ENCODE measurements around the gene ATP6V1C2.

The ATP6V1C2 gene

GRCh38 chr2:10733566-10733925, 12.1 kb downstream of the ATP6V1C2 start:
- no peak for DNase-seq (ENCODE audit: low spot score)

- DNase-seq (ENCODE audit: low spot score) = no peak
Measured at GRCh38 chr2:10733980-10734379, 12.6 kb downstream of the ATP6V1C2 start.

DNA sequence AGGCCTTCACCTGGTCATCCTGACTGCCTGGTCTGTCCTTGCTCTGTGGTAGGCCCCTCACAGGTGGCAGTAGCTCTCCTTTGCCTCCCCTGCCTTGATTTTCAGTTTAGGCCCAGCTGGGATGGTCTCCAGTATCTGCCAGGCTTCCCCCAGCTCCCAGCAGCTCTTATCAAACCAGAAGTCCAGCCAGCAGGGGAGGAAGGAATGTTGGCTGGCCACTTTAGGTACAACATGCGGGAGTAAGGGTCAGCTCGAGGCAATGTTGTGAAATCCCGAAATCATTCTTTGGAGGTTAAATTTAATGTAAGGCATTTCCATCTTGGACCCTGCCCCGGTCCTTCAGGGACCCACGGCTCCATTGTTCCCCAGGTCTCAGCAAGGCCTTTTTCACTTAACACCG, 16.8 kb downstream of the ATP6V1C2 start:
- DNase-seq (ENCODE audit: low spot score) = no peak

- no peak for DNase-seq (ENCODE audit: low spot score)
Measured at GRCh38 chr2:10740226-10740625, 18.8 kb downstream of the ATP6V1C2 start.

DNA sequence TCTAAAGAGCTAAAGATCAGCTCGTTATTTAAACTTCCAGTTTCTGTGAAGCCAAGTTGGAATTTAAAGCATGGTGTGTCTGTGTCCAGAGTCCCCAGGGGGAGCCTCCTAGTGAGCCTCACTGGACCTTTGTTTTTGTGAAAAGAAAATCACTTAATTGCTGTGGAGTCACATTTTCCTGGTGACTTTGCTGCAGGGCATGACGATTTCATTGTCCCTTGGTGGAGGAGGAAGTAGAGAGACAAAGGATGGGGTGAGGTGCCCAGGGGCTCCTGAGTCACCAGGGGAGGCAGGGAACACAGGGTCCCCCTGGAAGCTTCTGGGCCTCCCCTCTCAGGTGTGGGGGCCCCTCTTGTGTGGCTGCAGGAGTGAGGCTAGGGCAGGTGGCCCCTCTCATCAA, 19.7 kb downstream of the ATP6V1C2 start:
- DNase-seq (ENCODE audit: low spot score) = no peak

- no peak for DNase-seq (ENCODE audit: low spot score)
Measured at GRCh38 chr2:10742666-10743065, 21.2 kb downstream of the ATP6V1C2 start.

- DNase-seq (ENCODE audit: low spot score) = no peak
Measured at GRCh38 chr2:10750610-10751009, 29.2 kb downstream of the ATP6V1C2 start.

DNA sequence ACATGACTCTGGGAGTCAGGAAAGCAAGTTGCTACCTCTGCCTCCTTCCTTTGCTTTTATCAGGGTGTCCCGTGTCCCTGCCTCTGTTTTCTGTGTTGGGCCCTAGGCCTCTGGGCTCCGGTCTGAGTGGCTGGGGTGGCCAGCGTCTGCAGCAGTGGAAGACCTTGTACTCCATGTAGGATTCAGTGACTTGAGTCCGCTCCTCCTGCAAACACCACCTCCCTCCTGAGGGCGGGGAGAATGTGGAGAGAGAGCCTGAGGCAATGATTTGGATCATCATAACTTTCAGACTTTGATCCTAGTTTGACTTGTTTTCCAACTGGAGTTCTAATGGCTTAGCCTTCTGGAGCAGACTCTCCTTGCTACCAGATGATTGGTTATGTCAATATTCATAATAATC, 30.8 kb downstream of the ATP6V1C2 start:
- DNase-seq (ENCODE audit: low spot score) = no peak

DNA sequence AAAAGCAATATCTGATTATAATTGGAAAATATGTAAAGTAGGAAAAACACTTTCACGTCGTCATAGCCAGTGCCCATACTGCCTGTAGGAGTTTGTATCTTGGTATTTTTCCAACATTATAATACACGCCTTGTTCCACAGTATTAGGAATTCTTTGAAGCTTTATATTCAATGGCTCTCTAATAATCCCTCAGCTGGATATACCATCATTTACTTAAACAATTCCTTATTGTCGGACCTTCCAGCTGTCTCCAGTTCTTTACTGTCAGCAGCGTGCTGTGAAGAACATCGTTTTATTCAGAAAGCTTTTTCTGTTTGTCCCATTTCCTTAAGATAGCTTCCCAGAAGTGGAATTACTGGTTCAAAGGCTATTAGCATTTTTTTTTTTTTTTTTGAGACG, 31.7 kb downstream of the ATP6V1C2 start:
- no peak for DNase-seq (ENCODE audit: low spot score)

DNA sequence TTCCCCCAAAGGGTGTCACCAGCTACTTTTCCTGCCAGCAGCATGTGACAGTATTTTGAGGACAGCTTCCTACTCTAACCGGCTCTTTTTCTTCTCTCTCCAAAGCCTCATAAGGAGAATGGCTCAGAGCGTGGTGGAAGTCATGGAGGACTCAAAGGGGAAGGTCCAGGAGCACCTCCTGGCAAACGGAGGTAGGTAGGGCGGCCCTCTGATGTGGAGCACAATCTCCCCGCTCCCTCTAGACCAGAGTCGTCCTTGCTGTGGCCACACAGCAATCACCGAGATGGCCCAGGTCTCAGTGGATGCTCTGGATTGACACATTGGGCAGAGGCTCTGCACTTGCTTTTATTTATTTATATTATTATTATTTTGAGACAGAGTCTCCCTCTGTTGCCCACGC, 32.4 kb downstream of the ATP6V1C2 start:
- DNase-seq (ENCODE audit: low spot score) = no peak

GRCh38 chr2:10755621-10756020, 34.2 kb downstream of the ATP6V1C2 start:
- no peak for DNase-seq (ENCODE audit: low spot score)

- DNase-seq (ENCODE audit: low spot score) = no peak
Measured at GRCh38 chr2:10757814-10758286, 36.4 kb downstream of the ATP6V1C2 start.

DNA sequence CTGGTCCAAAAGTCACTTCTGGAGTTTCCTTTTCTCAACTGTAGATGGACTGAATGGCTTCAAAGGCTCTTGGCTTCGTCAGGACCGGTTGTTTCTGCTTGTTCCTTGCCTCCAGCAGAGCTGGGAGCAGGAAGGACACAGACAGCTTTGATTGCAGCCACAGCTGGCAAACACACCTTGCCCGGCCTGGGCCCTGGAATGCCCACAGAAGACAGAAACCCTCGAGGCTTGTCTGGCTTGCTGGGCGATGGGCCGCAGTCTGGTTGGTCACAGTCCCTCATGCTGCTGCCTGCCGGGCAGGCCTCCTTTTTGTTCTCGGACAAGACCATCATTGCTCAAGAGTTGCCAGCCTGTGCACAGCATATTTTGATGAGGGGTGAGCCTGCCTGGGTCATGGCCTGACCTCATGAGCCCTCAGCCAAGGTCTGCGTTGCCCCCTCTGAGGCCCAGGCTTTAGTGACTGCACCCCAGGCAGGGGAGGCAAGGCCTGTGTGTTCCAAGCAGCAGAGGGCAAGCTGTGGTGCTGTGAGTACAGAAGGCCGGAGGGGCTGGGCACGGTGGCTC, 37.8 kb downstream of the ATP6V1C2 start:
- no peak for DNase-seq (ENCODE audit: low spot score)

DNA sequence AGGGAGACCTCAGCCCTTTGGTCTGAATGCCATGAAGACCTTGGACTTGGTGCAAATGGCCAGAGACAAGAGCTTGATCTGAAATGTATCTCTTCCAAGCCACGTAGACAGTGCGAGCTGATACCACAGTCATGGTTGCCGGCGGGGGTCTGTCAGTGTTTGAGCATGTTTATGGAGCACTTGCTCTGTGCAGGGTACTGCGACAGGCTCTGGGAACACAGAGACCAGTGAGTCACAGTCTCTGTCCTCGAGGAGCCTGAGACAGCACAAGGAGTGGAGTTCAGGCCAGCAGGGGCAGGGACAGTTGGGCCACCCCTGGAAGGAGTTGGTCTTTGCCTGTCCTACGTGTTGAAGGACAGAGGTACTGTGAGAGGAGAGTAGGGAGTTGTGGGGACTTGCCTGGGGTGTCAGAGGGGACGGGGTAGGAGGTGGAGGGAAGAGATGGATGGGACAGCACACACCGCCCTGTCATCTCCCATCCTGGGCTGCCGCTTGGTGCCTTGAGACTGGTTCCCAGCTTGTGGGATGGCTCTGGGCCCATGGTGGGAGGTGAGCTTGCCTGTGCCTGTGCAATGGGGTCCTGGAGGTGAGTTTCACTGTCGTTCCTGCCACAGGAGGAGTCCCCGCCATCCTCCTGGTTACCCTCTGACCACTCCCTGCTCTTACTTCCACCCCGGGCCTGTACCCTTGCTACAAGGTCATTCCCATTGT, 39.5 kb downstream of the ATP6V1C2 start:
- DNase-seq (ENCODE audit: low spot score) = no peak

- no peak for DNase-seq (ENCODE audit: low spot score)
Measured at GRCh38 chr2:10761591-10761990, 40.2 kb downstream of the ATP6V1C2 start.

DNA sequence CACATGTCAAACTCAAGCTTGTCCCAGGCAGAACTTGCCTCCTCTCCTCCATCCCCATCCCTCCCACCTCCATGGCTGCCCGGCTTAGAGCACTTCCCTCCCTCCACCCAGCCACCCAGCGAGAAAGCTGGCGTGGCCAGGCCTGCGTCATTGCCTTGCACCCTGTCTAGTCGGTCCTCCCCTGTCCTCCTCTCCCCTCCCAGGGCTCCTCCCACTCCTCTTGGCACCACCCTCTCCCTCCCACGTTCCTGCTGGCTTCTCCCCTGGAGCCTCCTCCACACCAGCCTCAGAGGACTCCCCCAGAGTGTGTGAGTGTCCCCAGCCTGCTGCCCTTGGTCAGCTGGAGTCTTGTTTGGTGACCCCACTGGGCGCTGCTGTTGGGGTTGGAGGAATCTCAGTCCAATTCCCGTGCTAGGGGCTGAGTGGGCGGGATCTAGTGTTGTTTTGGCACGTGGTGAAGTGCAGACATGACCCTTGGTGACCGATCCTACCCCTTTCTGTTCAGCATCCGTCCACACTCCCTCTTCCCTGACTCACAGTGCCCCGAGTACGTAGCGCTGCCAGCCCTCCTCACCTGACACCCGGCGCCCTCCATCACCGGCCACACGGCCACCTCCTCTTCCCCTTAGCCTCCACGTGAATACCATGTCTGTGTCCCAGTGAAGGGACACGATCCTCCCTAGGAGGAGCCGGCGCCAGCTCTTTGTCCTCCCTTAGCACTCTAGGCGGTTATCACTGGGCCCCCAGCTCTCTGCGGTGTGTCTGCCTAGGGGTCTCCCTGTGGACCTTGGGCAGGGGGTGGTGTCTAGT, 41.4 kb downstream of the ATP6V1C2 start:
- DNase-seq (ENCODE audit: low spot score) = no peak

DNA sequence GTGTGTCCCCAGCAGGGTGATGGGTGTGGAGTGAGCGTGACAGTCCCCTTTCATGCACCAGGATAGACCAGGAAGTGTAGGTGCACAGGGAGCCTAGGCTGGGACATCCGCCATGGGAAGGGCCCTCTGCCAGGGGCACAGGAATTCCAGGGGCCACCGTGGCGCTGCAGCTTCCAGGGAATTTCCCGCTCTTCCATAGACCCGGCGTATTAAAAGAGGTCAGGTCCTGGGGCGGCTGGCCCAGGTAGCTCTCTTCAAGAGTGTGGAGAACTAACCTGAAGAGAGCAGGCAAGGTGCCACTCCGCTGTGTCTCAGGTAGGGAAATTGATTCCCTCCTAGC, 42.0 kb downstream of the ATP6V1C2 start:
- no peak for DNase-seq (ENCODE audit: low spot score)

DNA sequence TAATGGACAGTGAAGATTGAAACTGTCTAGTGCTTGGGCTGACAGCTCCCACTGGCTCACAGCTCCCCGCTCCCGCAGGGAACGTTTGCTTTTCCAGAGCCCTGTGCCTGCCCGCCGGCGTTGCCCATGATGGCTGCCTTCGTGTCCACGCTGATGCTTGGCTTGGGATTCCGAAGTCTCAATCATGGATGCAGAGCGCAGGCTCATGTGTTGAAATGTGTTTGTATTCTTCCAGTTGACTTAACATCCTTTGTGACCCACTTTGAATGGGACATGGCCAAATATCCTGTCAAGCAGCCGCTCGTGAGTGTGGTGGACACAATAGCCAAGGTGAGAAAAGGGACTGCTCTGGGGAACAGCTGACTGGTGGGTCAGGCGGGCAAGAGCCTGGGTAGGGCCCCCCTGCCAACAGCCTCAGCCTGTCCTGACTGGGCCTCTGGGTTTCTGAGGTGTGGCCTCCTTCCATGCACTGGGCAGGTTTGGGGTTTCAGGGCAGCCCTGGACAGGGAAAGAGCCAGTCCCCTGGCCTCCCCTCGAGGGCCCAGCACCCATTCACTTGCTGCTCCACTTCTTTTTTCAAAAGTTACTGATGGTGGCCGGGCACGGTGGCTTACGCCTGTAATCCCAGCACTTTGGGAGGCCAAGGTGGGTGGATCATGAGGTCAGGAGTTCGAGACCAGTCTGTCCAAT, 42.8 kb downstream of the ATP6V1C2 start:
- no peak for DNase-seq (ENCODE audit: low spot score)

DNA sequence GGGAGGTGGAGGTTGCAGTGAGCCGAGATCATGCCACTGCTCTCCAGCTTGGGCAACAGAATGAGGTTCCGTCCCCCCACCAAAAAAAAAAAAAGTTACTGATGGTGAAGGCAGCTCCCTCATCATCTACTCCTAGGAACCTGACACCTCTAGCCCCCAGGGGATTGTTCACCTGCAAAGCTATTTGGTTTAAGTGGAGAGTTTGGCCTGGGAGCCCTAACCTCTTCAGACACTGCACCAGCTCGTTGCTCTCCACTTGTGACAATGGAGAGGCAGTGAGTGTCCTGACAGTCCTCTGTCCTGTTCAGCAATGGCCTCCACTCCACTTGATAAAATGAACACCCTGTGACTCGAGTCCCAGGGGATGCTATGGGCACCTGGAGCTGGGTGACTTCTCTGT, 43.5 kb downstream of the ATP6V1C2 start:
- DNase-seq (ENCODE audit: low spot score) = no peak

DNA sequence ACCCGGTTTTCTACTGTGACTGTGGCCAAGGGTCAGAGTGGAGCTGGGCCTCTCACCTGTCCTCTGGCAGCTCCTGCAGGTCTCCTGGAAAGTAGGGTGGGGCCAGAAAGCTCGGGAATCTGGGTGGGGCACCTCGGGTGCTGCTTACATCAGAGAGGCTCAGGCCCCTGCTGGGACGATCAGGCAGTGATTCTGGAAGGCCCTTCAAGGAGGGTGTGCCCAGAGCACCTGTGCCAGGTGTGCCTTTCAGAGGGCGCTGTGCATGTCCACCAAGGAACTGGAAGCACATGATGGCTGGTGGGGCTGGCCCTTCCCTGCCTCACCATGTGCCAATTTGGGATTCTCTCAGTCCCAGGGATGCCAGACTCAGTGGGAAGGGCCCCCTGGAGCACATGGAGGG, 44.0 kb downstream of the ATP6V1C2 start:
- DNase-seq (ENCODE audit: low spot score) = no peak

DNA sequence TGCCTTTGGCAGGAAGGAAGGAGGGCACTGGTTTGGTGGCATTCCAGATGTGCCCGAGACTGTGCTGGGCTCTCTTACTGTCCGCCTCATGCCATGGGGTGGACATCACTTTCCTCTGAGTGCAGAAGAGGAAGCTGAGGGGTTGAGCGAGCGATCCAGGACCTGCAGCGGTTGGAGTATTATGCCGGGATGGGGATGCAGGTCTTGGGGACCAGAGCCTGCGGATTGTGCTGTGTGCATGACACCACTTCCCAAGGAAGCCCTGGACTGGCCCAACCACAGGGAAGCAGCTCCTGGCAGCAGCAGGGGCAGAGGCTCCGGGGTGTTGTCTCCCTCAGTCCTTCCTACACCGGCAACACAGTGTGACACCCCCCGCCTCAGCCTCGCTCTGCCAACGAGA, 44.5 kb downstream of the ATP6V1C2 start:
- no peak for DNase-seq (ENCODE audit: low spot score)

DNA sequence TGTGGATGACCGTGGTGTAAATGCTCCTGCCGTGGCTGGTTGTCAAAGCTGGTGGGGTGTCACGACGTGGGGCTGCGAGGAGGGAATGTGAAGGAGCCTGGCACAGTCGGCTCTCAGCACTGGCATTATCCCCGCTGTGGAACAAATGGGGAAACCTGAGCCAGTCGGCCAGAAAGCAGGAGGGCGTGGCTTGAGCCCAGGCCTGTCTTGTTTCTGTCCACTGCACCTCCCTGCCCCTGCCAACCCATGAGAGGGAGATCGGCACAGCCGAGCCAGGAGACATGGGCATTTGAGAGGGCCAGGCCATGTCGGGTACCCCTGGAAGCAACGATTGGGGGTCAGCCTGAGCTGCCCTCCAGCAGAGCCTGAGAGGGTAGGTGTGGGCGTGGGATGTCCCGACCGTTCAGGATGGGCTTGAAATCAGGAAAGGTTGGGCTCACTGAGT, 46.7 kb downstream of the ATP6V1C2 start:
- peak; percentile 73 for DNase-seq (ENCODE audit: low spot score)

Measured in iPS-NIHi11 (cell line).